NCI-H1436 (cell line): ENCODE data around the gene MPP1.

Source experiments
- DNase-seq: peaks from one replicate; lab custom pipeline; 2025; lab: John Stamatoyannopoulos, UW

MPP1 gene

GRCh38 chrX:154731881-154732280, 73.4 kb downstream of the MPP1 start:
- DNase-seq, result no peak

GRCh38 chrX:154731184-154731583, 74.1 kb downstream of the MPP1 start:
- no peak for DNase-seq

DNA sequence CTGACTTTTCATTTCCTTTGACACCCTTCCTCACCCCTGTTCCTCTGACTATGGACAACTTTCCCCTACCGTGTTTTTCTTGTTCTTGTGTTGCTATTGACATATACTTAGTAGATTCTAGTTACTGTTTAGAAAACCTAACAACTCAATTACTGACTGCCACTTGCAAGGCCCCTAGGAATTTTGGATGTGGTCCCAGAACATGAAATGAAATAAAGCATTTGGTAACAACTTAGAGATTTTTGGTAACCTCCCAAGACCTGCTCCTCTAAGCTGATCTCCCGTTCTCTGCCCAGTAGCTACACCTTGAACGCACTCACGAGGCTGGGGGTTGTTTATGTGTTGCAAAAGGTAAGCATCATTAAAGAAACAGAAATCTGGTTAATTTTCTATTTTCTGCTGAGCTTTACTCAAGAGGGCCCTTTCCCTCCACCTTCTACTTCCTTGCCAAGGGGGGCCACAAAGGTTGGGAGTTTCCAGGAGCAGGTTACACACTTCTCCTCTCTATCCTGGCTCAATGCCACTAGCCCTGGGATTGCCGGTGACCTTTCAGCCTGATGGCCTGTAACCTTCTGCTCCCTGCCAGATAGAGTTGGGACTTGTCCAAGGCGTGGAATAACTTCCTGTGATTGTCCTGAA, 74.9 kb downstream of the MPP1 start:
- DNase-seq, result no peak

- DNase-seq, result no peak
These were observed 75.8 kb downstream of the MPP1 start for GRCh38 chrX:154729439-154729838.
